K562 (cell line): ENCODE results near the gene CCDC183. TPM values are rescaled to one million over a fixed set of nuclear protein-coding genes. Genes with fewer than 3 reads are reported as not detected.
A peak's percentile ranks its signal among the peaks of the same experiment; 100 is the strongest.

Experiments
- C11orf30 ChIP-seq: fragments of 450-650 bp; IDR thresholded peaks from 2 replicates; pipeline ENCODE4 v1.6.1; 2016; ENCODE audit warnings: low read depth, mild to moderate bottlenecking
- CGGBP1 ChIP-seq: fragments of 250-450 bp; sonication (Bioruptor Pico); IDR thresholded peaks from 2 replicates; pipeline ENCODE4 v1.9.0; 2021; ENCODE audit warnings: mild to moderate bottlenecking
- GABPB2 ChIP-seq: fragments of 250-450 bp; sonication (Bioruptor Pico); conservative IDR thresholded peaks from 2 replicates; pipeline ENCODE4 v1.5.1; 2021; ENCODE audit warnings: mild to moderate bottlenecking
- HBP1 ChIP-seq: fragments of 450-650 bp; formaldehyde crosslinking; IDR thresholded peaks from 2 replicates; pipeline ENCODE4 v1.4.0; 2022; ENCODE audit warnings: missing genetic modification characterization
- IRF2 ChIP-seq: sonication (generic); formaldehyde crosslinking; IDR thresholded peaks from 2 replicates; pipeline ENCODE4 v1.8.1; 2022; ENCODE audit warnings: mild to moderate bottlenecking, missing genetic modification reagents
- KAT2B ChIP-seq: IDR thresholded peaks from one replicate; pipeline ENCODE4 v1.6.1; 2012; ENCODE audit warnings: low read depth, mild to moderate bottlenecking, control low read depth, inconsistent platforms, low read length, moderate library complexity
- KDM5B ChIP-seq: fragments of 200-600 bp; sonication (generic); IDR thresholded peaks from 2 replicates; pipeline ENCODE4 v1.6.1; 2012; ENCODE audit warnings: low read depth, mild to moderate bottlenecking, moderate library complexity, low read length, control low read depth, inconsistent platforms; ENCODE audit not compliant: insufficient replicate concordance
- MIER1 ChIP-seq: fragments of 450-650 bp; IDR thresholded peaks from 2 replicates; pipeline ENCODE4 v1.6.1; 2016; ENCODE audit warnings: antibody characterized with exemption, mild to moderate bottlenecking, low read depth
- MXD1 ChIP-seq: fragments of 250-450 bp; sonication (Bioruptor Pico); IDR thresholded peaks from 2 replicates; pipeline ENCODE4 v1.8.0; 2021; ENCODE audit warnings: borderline replicate concordance, mild to moderate bottlenecking, moderate library complexity; ENCODE audit not compliant: poor library complexity, severe bottlenecking
- SUPT5H ChIP-seq: fragments of 450-650 bp; IDR thresholded peaks from 2 replicates; pipeline ENCODE4 v1.6.1; 2016
- TCF15 ChIP-seq: fragments of 250-450 bp; sonication (Bioruptor Pico); IDR thresholded peaks from 2 replicates; pipeline ENCODE4 v1.8.0; 2022; ENCODE audit warnings: moderate library complexity, mild to moderate bottlenecking, inconsistent platforms
- TEAD2 ChIP-seq: fragments of 450-650 bp; IDR thresholded peaks from 2 replicates; pipeline ENCODE4 v1.6.1; 2016; ENCODE audit warnings: missing genetic modification characterization, control low read depth, missing compliant biosample characterization
- ZBTB7A ChIP-seq: IDR thresholded peaks from 2 replicates; pipeline ENCODE4 v1.6.1; 2011; ENCODE audit warnings: low read depth, mild to moderate bottlenecking, low read length, moderate library complexity, borderline replicate concordance; ENCODE audit not compliant: control insufficient read depth
- ZNF316 ChIP-seq: fragments of 450-650 bp; IDR thresholded peaks from 2 replicates; pipeline ENCODE4 v1.6.1; 2016
- ZNF354B ChIP-seq: fragments of 250-450 bp; sonication (Bioruptor Pico); IDR thresholded peaks from 2 replicates; pipeline ENCODE4 v1.4.0; 2020
- ZNF518B ChIP-seq: fragments of 250-450 bp; sonication (Bioruptor Pico); IDR thresholded peaks from 2 replicates; pipeline ENCODE4 v1.5.0; 2021; ENCODE audit warnings: mild to moderate bottlenecking, moderate library complexity
- ZNF589 ChIP-seq: fragments of 200-800 bp; sonication (Bioruptor generic); IDR thresholded peaks from 2 replicates; pipeline ENCODE4 v1.6.1; 2016; ENCODE audit warnings: low read depth, missing genetic modification characterization, missing compliant biosample characterization
- polyA plus RNA-seq, 8 experiments: library from polyadenylated mRNA; depleted of rRNA in 4 of 8; stranded (reverse) in 5 of 8; unstranded in 3 of 8; fragments of >200 nt; fragmentation: Nextera tagmentation in 2 of 8; fragmentation: Illumina TruSeq in 1 of 8; extraction: Ambion mirVana in 2 of 8; extraction: Trizol in 1 of 8; gene quantifications; 2 replicates each; pipeline versions ENCODE4 v1.2.1 to v1.2.3, GENCODE V29; 2011 to 2014; ENCODE audit warnings: inconsistent platforms in 1 of 8, missing spikeins in 1 of 8
- total RNA-seq, 7 experiments: library from RNA; depleted of rRNA in 6 of 7; stranded (reverse); fragments of >200 nt in 6 of 7; fragmentation: Illumina TruSeq in 2 of 7; extraction: Trizol in 2 of 7; gene quantifications; 2 replicates each; pipeline versions ENCODE4 v1.2.1 to v1.2.3, GENCODE V29; 2011 to 2021; ENCODE audit warnings: low replicate concordance in 1 of 7

Gene CCDC183
- total and polyA plus RNA-seq, 9 of the 15 experiments (the other 6 are each of a cell fraction or from before 2014, with no cell fraction given): 0.21 to 0.60 (median 0.29) TPM; not detected in 4

GRCh38 chr9:136790640-136791515, 5.3 kb upstream of the CCDC183 start, which contains the start of gene TMEM141 (continued):
- TF ChIP-seq MXD1 (CRISPR knock-in tag) (no peak), ZNF316 (no peak), HBP1 (no peak), C11orf30 (no peak), ZNF589 (CRISPR knock-in tag) (no peak), MIER1 (no peak), KAT2B (no peak), KDM5B (no peak), ZNF354B (no peak), IRF2 (CRISPR knock-in tag) (no peak), TCF15 (no peak), GABPB2 (CRISPR knock-in tag) (no peak), CGGBP1 (no peak), ZNF518B (CRISPR knock-in tag) (no peak), ZBTB7A (peak; percentile 14; the same call in 1 of the 2 replicates), SUPT5H (peak; percentile 77), TEAD2 (tag) (no peak)
